Measurements from ENCODE around the gene WBP4. TPM values are rescaled to one million over a fixed set of nuclear protein-coding genes. Genes with fewer than 3 reads are reported as not detected.

WBP4 gene
- total RNA-seq, 1 donor from 2014 or later: 10.6 TPM

DNA sequence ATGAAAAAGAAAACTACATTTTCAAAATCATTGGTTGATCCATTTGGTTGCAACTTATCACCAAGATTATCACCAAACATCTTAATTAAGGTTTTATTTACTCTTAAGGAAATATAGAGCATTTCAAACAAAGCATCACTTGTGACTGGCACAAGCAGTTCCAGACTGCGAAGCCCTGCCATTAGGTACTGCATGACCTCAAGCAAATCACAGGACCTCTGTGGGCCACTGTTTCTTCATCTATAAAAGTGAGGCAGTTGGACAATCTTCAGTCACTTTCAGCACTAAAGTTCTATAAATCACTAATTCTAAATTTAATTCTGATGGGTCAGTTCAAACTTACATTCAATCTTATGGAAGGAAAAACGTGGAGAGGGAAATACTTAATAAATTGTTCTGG lies 44.1 kb upstream of the WBP4 start:
- no peaks in the 10 kb centered on the region for H3K27me3 Mint-ChIP-seq (ENCODE audit: low read depth, unreplicated experiment)
- H3K9me3 ChIP-seq (ENCODE audit: insufficient read depth, low read depth, low read length): no peaks in the 10 kb centered on the region
- peaks cover 2% of the 10 kb centered on the region for H3K36me3 Mint-ChIP-seq (ENCODE audit: low read depth, unreplicated experiment)
- H2AFZ ChIP-seq (ENCODE audit: low read depth, low read length): no peak overlapping the region
- H3K4me2 ChIP-seq (ENCODE audit: low read length): no peak overlapping the region
- H3K4me1 Mint-ChIP-seq (ENCODE audit: low read depth, unreplicated experiment): peaks cover 20% of the 10 kb centered on the region
- peak overlapping the region; percentile 76 for H3K4me3 Mint-ChIP-seq (ENCODE audit: unreplicated experiment)
- no peak overlapping the region for H3K9ac ChIP-seq (ENCODE audit: low read length)
- TF ChIP-seq, protein P1, sequence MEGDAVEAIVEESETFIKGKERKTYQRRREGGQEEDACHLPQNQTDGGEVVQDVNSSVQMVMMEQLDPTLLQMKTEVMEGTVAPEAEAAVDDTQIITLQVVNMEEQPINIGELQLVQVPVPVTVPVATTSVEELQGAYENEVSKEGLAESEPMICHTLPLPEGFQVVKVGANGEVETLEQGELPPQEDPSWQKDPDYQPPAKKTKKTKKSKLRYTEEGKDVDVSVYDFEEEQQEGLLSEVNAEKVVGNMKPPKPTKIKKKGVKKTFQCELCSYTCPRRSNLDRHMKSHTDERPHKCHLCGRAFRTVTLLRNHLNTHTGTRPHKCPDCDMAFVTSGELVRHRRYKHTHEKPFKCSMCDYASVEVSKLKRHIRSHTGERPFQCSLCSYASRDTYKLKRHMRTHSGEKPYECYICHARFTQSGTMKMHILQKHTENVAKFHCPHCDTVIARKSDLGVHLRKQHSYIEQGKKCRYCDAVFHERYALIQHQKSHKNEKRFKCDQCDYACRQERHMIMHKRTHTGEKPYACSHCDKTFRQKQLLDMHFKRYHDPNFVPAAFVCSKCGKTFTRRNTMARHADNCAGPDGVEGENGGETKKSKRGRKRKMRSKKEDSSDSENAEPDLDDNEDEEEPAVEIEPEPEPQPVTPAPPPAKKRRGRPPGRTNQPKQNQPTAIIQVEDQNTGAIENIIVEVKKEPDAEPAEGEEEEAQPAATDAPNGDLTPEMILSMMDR (IDR thresholded peaks at IDR 0.05; ENCODE audit: insufficient read depth, low read depth, low read length): no peak
- TF ChIP-seq EZH2 (IDR thresholded peaks at IDR 0.05; ENCODE audit: insufficient read depth, low read length): no peak
- H3K9me3 Mint-ChIP-seq (ENCODE audit: unreplicated experiment): no peaks in the 10 kb centered on the region
- FAIRE-seq (no peak), DNase-seq (ENCODE audit: low read depth) (no peak)
- H3K27ac ChIP-seq (ENCODE audit: low read depth, low read length): no peak overlapping the region
- H4K20me1 ChIP-seq (ENCODE audit: insufficient read depth, low read length): peaks cover 19% of the 10 kb centered on the region
- H3K4me1 ChIP-seq (ENCODE audit: insufficient read depth, low read length): peaks cover 5% of the 10 kb centered on the region
- no peak overlapping the region for H3K4me3 ChIP-seq (ENCODE audit: insufficient read depth, low read depth, low read length)
- H3K27me3 ChIP-seq (ENCODE audit: insufficient read depth, low read length): no peaks in the 10 kb centered on the region
- peak overlapping the region; percentile 73 for H3K27ac Mint-ChIP-seq (ENCODE audit: unreplicated experiment)
- no peaks in the 10 kb centered on the region for H3K36me3 ChIP-seq (ENCODE audit: insufficient read depth, low read length)
- peaks cover 40% of the 10 kb centered on the region for H3K79me2 ChIP-seq (ENCODE audit: insufficient read depth, low read length)

DNA sequence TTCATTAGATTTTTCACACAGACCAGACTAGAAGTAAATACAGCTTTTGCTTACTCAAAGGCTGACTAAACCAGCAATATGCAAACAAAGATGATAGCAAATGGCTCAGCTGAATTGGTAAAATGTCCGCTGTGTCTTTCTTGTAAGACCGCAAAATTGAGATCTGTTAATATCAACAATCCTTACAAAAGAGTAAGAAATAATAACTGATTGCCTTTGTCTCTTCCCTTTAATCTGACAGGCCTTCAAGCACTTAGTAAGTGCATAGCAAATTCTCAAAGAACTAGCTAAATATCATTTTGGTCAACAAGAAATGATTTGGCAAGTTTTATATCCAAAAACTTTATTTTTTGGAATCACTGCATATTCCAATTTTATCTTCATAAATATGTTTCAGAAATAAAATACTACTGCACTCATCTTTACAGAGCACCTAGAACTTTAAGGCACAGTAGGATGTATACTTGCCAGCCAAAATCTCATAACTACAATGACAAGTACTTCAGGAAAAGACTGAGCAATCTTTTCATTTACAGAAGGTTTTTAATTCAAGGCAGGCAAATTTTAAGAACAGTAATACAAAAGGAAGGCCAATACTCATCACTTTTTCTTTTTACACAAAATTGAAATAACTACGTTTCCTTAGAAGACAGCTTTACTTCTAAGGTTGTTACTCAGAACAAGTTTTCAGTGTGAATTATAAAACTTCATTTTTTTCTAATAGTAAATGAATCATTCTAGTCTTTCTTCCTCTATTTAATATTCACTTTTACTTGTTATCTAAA lies 43.3 kb upstream of the WBP4 start:
- H3K4me1 ChIP-seq (ENCODE audit: insufficient read depth, low read length): peaks cover 5% of the 10 kb centered on the region
- FAIRE-seq: no peak
- TF ChIP-seq, protein P1 (IDR thresholded peaks at IDR 0.05; ENCODE audit: insufficient read depth, low read depth, low read length): no peak
- no peak for TF ChIP-seq EZH2 (IDR thresholded peaks at IDR 0.05; ENCODE audit: insufficient read depth, low read length)
- no peaks in the 10 kb centered on the region for H3K27me3 ChIP-seq (ENCODE audit: insufficient read depth, low read length)
- no peak for DNase-seq (ENCODE audit: low read depth)
- H4K20me1 ChIP-seq (ENCODE audit: insufficient read depth, low read length): peaks cover 23% of the 10 kb centered on the region
- H3K9me3 ChIP-seq (ENCODE audit: insufficient read depth, low read depth, low read length): no peaks in the 10 kb centered on the region
- peaks cover 41% of the 10 kb centered on the region for H3K79me2 ChIP-seq (ENCODE audit: insufficient read depth, low read length)
- H3K4me3 ChIP-seq (ENCODE audit: insufficient read depth, low read depth, low read length): no peak overlapping the region
- Mint-ChIP-seq H3K4me1 (ENCODE audit: low read depth, unreplicated experiment) (peaks cover 20% of the 10 kb centered on the region), H3K27ac (ENCODE audit: unreplicated experiment) (peak overlapping the region; percentile 73), H3K9me3 (ENCODE audit: unreplicated experiment) (no peaks in the 10 kb centered on the region), H3K36me3 (ENCODE audit: low read depth, unreplicated experiment) (peaks cover 2% of the 10 kb centered on the region), H3K4me3 (ENCODE audit: unreplicated experiment) (peak overlapping the region; percentile 76), H3K27me3 (ENCODE audit: low read depth, unreplicated experiment) (no peaks in the 10 kb centered on the region)
- no peaks in the 10 kb centered on the region for H3K36me3 ChIP-seq (ENCODE audit: insufficient read depth, low read length)
- H3K27ac ChIP-seq (ENCODE audit: low read depth, low read length): no peak overlapping the region
- no peak overlapping the region for H3K9ac ChIP-seq (ENCODE audit: low read length)
- H2AFZ ChIP-seq (ENCODE audit: low read depth, low read length): no peak overlapping the region
- H3K4me2 ChIP-seq (ENCODE audit: low read length): no peak overlapping the region

DNA sequence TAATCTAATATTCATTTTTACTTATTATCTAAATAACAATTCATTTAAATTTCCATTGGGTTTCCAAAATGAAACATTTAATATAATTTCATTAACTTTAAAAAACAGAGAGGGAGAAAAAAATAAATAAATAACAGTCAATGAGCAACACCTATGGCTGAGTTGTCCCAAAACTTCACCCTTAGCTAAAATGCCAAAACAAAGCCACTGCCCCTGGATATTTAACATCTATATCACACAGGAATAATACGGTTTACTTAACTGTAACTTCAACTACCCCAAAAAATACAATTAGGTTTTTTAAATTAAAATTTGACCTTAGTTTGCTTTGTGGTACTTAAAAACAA lies 42.7 kb upstream of the WBP4 start:
- TF ChIP-seq EZH2 (IDR thresholded peaks at IDR 0.05; ENCODE audit: insufficient read depth, low read length): no peak
- TF ChIP-seq, protein P1 (IDR thresholded peaks at IDR 0.05; ENCODE audit: insufficient read depth, low read depth, low read length): no peak
- Mint-ChIP-seq H3K27ac (ENCODE audit: unreplicated experiment) (peak overlapping the region; percentile 83), H3K36me3 (ENCODE audit: low read depth, unreplicated experiment) (no peaks in the 10 kb centered on the region), H3K27me3 (ENCODE audit: low read depth, unreplicated experiment) (no peaks in the 10 kb centered on the region), H3K4me1 (ENCODE audit: low read depth, unreplicated experiment) (peaks cover 20% of the 10 kb centered on the region), H3K9me3 (ENCODE audit: unreplicated experiment) (no peaks in the 10 kb centered on the region), H3K4me3 (ENCODE audit: unreplicated experiment) (peak overlapping the region; percentile 82)
- Histone ChIP-seq H3K9ac (ENCODE audit: low read length) (no peak overlapping the region), H3K4me1 (ENCODE audit: insufficient read depth, low read length) (peaks cover 5% of the 10 kb centered on the region), H3K36me3 (ENCODE audit: insufficient read depth, low read length) (no peaks in the 10 kb centered on the region), H3K27ac (ENCODE audit: low read depth, low read length) (peak overlapping the region; percentile 16), H3K79me2 (ENCODE audit: insufficient read depth, low read length) (peaks cover 38% of the 10 kb centered on the region), H3K4me2 (ENCODE audit: low read length) (peak overlapping the region; percentile 66), H2AFZ (ENCODE audit: low read depth, low read length) (peak overlapping the region; percentile 61), H3K9me3 (ENCODE audit: insufficient read depth, low read depth, low read length) (no peaks in the 10 kb centered on the region), H3K4me3 (ENCODE audit: insufficient read depth, low read depth, low read length) (no peak overlapping the region), H3K27me3 (ENCODE audit: insufficient read depth, low read length) (no peaks in the 10 kb centered on the region), H4K20me1 (ENCODE audit: insufficient read depth, low read length) (peaks cover 20% of the 10 kb centered on the region)
- FAIRE-seq (no peak), DNase-seq (ENCODE audit: low read depth) (no peak)
